ENCODE measurements around the gene PCNX2. TPM values are rescaled to one million over a fixed set of nuclear protein-coding genes. Genes with fewer than 3 reads are reported as not detected.
"Not testable (repeated sequence)": the region's sequence is repeated elsewhere in the genome, so short reads cannot be mapped to it uniquely, and the experiment has no call there.

The PCNX2 gene
- total RNA-seq, 1 donor from 2014 or later = 22.1 TPM

DNA sequence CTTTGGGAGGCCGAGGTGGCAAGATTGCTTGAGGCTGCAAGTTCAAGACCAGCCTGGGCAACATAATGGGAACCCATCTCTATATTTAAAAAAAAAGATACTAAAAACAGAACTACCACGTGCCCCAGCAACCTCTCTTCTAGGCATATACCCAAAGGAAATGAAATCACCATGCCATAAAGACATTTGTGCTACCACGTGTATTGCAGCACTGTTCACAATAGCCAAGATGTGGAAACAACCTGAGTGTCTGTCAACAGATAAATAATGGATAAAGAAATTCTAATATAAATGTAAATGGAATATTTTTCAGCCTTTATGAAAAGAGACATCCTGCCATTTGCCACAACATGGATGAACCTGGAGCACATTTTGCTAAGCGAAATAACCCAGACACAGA lies 128.6 kb downstream of the PCNX2 start:
- intact Hi-C loops (cut with micrococcal nuclease) = no loop called here

DNA sequence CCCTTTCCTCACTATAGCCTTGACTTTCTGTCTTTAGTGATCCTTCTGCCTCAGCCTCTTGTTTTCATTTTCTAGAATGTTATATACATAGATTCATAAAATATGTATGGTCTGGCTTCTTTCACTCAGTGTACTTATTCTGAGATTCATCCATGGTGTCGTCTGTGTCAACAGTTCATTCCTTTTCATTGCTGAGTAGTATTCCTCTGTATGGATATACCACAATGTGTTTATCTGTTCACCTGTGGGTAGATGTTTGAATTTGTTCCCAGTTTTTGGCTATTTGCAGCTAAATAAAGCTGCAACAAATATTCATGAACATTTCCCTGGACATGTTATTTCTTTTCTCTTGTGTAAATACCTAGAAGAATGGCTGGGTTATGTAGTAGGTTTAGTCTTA lies 131.8 kb downstream of the PCNX2 start:
- intact Hi-C loops (cut with micrococcal nuclease) = no loop called here

DNA sequence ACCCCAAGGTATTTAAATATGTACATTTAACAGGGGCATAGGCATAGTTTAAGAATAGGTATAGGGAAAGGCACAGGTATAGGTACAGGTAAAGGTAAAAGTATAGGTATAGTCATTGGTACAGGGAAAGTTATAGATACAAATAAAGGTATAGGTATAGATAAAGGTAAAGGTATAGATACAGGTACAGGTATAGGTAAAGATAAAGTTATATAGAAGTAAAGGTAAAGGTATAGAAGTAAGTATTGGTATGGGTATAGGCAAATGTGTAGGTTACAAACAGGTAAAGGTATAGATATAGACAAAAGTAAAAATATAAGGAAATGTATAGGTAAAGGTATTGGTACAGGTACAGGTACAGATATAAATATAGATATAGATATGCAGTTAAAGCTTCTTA lies 137.2 kb downstream of the PCNX2 start:
- intact Hi-C loops (cut with micrococcal nuclease) = no loop called here

DNA sequence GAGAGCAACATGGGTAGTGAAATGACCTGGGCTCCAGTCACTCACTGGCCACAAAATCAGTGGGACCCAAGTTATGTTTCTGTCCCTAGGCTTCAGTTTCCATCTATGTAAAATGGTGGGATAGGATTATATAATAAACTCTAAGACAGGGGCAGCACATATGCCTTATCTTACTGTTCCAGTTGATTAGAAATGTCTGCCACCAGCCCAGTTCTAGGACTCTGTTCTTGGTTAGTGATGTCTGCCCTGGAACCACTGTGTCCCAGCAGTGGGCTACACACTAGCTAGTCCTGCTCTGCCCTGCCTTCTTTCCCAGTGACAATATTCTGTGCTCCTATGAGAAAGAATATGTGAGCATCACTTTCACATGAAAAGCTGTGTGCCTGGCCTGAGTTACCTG lies 138.3 kb downstream of the PCNX2 start:
- intact Hi-C loops (cut with micrococcal nuclease) = no loop called here

DNA sequence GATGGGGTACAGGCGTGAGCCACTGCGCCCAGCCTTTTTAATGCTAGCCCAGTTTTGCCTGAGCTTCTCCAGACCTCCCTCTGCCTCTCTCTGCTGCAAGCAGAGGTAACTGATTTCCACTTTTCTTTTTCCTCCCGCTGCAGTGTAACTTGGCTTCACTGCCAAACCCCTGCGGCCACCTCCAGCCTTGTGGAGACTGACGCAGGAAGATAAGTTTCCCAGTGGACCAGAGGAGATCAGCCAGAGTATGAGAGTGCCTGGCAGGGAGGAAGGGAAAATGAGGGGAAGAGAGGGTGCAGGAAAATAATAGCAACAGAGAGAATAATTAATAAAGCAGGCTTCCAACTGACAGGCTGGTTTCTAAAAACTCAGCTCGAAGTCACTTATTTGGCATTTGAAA lies 143.7 kb downstream of the PCNX2 start:
- intact Hi-C loops (cut with micrococcal nuclease) = no loop called here

DNA sequence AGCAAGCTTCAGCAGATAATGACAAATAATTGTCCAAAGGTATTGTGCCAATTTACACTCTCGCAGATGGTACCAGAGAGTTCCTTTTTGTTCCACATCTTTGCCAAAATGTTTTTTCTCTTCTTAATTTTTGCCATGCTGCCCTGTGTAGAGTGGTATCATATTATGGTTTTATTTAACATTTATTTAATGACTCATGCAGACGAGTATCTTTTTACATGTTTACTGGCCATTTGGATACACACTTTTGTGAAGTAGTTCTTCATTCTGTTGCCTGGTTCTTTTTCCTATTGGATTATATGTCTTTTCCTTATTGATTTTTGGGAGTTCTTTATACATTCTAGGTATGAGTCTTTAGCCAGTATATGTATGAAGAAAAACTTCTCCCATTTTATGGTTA lies 151.1 kb downstream of the PCNX2 start:
- intact Hi-C loops (cut with micrococcal nuclease) = no loop called here

DNA sequence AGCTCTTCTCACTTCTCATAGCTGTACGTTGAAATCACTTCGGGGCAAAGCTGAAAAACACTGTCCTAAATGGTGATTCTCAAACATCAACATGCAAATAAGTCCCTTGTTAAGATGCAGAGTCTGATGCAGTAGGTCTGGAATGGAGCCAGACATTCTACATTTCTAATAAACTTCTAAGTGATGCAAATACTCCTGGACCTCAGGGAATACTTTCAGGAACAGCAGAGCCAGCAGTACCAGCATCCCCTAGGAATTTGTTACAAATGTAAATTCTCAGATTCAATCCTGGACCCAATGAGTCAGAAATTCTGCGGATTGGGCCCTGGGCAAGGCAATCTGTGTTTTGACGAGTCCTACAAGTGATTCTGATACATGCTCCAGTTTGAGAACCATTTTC lies 152.3 kb downstream of the PCNX2 start:
- intact Hi-C loops (cut with micrococcal nuclease) = no loop called here

DNA sequence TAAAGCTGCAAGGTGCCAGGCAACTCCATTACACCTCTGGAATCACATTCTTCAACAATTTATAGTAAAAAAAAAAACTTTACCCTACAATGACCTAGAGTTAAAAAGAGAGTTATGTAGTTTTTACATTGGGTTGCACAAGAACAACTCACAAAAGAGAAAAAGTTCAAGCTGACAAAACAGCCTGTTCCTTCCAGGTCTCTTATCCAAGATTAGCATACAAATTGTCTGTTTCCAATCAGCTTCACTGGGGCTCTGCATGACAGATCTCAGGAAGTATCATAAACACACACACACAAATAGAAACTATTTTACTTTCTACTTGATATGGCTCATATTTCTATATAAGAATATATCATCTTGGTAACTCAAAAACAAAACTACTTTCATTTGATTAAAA lies 154.6 kb downstream of the PCNX2 start:
- intact Hi-C loops (cut with micrococcal nuclease) = no loop called here

DNA sequence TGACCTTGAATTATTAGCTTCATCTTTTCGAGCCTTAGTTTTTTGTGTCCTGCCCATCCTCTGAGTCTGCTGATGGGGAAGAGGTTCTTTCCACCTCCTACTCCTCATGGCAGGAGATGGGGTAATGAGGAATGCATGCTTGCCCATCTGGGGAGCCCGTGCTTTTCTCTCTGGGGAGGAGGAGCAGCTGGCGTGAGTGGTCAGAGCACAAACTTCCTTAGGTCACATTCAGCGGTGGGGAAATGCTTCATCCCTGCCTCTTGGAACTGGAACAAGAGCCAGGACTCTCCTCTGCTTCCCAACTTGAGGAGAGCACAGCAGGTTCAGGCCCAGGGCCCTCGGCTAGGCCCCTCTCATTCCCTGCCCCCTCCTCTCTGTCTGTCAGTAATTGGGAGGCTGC lies 155.0 kb downstream of the PCNX2 start:
- intact Hi-C loops (cut with micrococcal nuclease) = no loop called here

DNA sequence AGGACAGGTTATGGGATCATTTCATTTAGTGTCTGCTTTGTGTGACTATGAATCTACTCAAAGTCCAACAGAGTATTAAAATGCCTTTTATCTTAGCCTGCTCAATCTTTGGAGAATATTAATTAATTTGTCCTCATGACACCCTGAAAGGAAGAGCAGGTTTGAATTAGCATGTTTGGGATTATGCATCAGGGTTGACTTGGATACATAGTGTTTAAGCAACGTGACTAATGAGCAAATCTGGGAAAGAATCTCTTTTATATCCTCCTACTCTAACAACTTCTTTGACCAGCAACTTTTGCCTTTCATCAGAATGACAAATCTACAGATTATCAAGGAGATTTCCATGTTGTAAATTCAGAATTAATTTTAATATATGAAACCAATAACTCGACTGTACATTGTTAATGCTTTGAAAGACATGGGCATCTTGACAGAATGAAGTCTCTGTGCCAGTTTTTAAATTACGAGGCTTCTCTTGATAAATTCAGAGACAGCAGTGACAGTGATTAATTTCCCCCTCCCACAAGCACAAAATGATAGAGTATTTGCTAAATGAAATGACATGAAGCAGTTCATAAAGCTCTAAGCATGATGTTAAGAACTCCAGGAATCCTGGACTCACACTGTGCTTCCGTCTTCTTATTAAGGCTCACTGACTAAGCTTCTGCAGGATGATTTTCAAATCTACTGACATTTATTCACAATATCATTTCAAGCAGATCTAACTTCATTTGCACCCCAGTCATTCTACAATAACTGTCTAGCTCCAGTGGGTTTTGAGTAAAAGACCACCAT lies 156.5 kb downstream of the PCNX2 start:
- intact Hi-C loops (cut with micrococcal nuclease) = no loop called here

DNA sequence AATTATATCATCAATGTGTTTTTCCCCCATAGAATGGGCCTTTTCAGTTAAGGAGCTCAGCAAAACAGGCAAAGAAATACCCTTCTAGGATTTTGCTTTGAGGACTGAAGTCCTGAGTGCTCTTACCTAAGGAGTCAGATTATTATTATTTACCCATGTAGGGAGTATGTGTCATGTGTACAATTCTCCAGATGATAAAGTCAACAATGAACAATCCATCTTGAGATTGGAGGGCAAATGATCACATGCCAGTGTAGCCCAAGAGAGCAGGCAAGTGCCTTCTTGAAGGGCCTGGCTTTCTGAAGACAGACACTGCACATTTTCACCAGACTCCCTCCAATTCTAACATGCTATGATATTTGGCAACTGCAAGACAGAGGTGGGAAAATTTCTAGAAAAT lies 159.7 kb downstream of the PCNX2 start:
- intact Hi-C loops (cut with micrococcal nuclease) = no loop called here

DNA sequence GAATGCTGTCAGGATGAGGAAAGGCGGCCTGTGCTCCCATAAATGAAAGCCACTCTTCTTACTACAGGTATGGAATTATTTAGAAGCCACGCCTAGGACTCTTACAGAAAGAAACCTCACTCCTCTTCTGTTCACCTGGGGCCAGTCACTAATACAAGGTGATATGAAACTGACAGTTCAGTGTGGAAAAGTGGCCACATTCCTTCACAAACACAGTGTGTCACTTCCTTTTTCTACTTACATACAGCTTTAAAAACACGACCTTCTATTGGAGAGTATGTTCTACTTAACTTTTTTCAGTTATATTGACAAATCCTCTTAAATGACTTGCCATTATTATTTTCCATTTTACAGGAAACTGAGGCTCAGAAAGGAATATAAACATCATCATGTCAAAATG lies 163.1 kb downstream of the PCNX2 start:
- intact Hi-C loops (cut with micrococcal nuclease) = no loop called here

DNA sequence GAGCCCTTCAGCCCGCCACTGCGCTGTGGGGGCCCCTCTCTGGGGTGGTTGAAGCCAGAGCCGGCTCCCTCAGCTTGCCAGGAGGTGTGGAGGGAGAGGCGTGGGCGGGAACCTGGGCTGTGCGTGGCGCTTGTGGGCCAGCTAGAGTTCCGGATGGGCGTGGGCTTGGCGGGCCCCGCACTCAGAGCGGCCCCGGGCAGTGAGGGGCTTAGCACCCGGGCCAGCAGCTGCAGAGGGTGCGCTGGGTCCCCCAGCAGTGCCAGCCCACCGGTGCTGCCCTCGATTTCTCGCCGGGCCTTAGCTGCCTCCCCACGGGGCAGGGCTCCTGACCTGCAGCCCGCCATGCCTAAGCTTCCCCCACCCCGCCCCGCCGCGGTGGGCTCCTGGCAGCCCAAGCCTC lies 166.5 kb downstream of the PCNX2 start:
- intact Hi-C loops (cut with micrococcal nuclease) = not testable (repeated sequence)

DNA sequence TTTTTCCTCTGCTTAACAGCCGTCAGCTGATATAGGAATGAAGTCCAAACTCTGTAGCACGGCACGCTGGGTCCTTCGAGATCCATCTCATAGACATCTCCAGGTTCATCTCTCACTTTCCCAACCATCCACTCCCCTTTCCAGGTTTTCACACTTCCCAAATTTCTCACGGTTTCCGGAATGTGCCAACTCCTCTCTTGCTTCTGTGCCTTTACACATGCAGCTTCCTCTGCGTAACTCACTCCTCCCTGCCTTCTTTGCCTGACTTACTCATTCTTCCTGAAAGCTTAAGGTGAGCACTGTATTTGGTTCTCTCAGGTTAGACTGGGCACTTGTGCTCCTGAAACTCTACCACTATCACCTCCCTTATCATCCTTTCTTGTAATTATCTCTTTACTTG lies 168.4 kb downstream of the PCNX2 start:
- intact Hi-C loops (cut with micrococcal nuclease) = no loop called here

DNA sequence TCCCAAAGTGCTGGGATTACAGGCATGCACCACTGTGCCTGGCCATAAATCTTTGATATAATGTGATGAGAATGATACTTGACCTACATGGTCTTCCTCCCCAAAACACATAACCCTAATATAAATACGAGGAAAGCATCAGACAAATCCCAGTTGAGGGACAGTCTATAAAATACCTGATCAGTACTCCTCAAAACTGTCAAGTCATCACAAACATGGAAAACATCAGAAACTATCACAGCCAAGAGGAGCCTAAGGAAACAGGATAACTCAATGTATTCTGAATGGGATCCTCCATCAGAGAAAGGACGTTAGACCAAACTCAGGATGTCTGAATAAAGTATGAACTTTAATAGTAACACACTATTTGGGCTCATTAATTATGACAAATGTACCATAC lies 172.7 kb downstream of the PCNX2 start:
- intact Hi-C loops (cut with micrococcal nuclease) = no loop called here

DNA sequence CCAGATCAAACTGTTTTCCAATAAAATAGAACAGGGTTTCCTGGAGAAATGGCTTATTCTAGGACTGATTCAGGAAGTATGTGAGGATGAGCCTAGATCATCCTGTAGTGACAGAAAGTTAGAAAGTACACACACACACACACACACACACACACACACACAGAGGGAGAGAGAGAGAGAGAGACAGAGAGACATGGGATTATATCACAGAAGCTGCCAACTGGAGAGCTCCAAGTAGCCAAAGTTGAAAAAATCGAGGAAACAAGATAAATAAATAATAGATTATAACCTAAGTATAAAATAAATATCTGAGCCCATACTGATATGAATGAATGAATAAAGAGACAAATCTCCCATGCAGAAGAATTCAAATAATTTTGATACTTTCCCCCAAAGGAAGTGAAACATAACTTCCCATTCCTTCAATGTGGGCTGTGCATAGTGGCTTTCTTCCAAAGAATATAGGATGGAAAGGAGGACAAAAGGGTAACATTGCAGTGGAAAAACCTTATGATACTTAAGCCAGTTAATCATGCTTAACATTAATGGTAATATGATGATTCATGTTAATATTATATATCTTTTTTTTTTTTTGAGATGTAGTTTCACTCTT lies 173.5 kb downstream of the PCNX2 start:
- intact Hi-C loops (cut with micrococcal nuclease) = no loop called here

DNA sequence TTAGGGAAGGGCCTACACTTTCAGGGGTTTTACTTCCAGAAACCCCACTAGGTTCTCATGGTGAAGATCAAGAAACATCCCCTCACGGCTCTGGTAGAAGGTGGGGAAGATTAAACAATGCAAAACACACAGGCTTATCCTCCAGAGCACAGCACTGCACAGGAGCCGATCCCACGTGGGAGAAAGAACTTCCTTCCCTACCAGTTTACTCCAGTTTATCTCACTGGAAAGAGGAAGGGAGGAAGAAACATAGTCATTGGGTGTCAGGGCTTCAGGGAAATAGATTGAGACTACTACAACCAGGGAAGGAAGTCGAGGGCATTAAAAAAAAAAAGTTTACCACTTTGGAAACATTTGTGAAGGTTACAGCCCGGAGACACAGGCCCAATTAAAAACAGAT lies 180.7 kb downstream of the PCNX2 start:
- intact Hi-C loops (cut with micrococcal nuclease) = no loop called here

DNA sequence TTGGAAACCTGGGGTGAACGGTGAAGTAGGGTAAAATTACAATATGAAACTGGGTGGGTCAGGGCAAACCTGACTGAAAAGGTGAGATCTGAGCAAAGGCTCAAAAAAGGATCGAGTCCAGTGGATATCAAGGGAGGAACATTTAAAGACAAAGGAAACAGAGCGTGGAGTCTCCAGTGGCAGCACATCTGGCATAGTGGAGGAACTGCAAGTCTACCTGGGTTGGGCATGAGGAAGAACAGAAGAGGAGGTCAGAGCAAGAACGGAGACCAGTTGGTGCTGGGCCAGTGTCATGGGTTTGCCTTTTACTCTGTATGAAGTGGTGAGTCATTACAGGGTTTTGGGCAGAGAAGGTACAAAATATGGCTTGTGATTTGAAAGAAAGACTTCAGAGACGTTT lies 181.4 kb downstream of the PCNX2 start:
- intact Hi-C loops (cut with micrococcal nuclease) = no loop called here

DNA sequence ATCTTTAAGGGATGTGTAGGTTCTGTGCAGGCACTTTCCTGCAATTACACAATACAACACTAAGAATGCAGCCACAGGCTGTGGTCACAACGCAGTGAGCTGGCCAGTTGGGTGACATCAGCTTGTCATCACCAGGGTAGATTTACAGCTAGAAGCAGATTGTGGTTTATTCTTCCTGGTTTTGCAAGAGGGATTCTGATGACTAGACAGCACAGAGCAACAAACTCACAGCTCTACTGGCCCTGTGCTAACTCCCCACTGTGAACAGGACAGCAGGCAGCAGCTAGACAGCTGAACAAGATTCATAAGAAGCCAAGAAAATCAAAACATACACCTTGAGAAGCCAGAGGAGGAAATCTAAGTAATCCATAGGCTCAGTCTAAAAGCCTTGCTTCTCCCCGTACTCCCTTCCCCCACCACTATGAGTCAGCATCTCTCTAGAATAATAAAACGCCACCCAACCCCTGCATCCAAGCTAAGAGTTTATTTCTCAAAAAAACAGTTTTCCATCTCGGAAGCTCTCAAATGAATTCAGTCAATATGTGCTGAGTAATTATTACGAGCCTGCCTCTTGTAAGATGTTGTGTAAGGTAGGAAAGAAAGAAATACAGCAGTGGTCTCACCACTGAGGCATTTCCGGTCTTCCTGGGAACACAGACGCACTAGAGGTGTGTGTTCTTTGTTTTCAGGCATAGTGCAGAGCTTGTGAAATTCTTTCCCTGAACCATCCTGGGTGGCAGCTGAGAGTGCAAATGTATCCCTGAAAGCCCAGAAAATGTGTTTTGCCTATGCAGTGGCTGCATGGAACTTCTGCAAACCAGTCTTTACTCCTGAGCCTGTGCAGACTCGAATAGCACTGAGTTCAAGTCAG lies 182.3 kb downstream of the PCNX2 start:
- intact Hi-C loops (cut with micrococcal nuclease) = loop anchor here (1.0 kb wide), 1 partner anchor 189 kb away; no protein-coding TSS in a partner anchor

DNA sequence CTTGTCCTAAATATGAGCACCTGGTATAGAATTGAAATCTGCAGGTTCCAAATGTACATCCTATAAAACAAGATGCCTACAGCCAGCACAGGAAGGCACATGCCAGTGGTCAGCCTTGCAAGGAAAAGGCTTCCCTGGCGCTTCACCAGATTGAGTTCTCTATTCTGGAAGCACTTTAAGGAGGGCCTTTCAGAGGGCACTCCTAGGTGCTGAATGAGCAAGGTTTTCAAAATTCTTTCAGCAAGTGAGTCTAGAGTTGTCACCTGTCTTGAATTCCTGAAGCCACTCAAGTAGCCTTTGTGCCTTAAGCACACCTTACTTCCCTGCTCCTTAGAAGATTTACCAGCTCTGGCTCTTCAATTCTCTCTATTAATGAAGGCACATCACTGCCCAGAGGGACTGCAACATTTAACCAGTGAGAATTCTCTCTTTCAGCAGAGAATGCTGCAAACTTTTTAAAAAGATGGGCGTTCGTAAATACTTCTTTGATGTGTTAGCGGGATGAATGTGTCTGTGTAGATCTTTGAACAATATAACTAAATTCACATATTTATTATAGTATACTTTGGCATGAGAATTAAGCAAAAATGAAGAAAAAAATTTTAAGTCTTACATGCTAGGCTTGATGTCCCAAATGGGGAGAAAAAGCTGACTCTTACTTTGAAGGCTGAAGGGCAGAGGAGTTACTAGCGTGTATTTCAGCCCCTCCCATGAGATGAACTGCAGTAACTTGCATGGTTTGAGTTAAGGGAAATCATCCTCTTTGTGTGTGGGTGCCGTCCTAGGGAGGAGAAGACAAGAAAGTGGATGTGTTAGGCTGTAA lies 183.1 kb downstream of the PCNX2 start:
- intact Hi-C loops (cut with micrococcal nuclease) = loop anchor here (1.0 kb wide), 1 partner anchor 188 kb away; no protein-coding TSS in a partner anchor

DNA sequence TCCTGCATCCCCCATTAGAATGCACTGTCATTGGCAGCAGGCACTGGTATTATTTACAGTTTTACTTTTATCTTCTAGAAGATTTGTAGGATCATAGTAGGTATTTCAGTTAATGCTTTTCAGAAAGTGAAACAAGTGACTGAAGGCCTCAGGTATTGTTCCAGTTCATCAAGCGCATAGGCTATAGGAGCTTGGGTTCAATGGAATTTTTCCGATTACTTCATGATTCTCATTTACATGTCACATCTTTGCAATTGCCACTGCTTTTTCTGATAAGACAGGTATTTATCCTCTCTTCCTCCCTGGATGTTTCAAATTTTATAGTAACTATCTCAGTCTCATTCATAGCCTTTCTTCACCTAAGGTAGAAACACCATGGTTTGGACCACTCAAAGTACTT lies 183.8 kb downstream of the PCNX2 start:
- intact Hi-C loops (cut with micrococcal nuclease) = no loop called here

All from T-helper 2 cell treated with Interferon-gamma antibody and Interleukin-4, amounts not matched to agents 100 ng/mL and 5 ng/mL, for 36 hours (primary cell).